Measurements from ENCODE around the gene KDM3B.

- TF ChIP-seq YY1 (IDR thresholded peaks at IDR 0.05; ENCODE audit: low read depth) = no peak
- TF ChIP-seq CTCF (IDR thresholded peaks at IDR 0.05) = no peak
- no peak for TF ChIP-seq JUND (IDR thresholded peaks at IDR 0.05)
- no peak for TF ChIP-seq TAF1 (IDR thresholded peaks at IDR 0.05; ENCODE audit: borderline replicate concordance, low read depth, low read length)
- no peak for TF ChIP-seq TCF12 (IDR thresholded peaks at IDR 0.05)
- no peak for TF ChIP-seq MAX (IDR thresholded peaks at IDR 0.05; ENCODE audit: low read depth)
- no peak for TF ChIP-seq MXI1 (IDR thresholded peaks at IDR 0.05; ENCODE audit: low read depth, low read length)
- TF ChIP-seq USF2 (IDR thresholded peaks at IDR 0.05; ENCODE audit: borderline replicate concordance, low read depth, low read length) = no peak
- TF ChIP-seq EZH2phosphoT487 (IDR thresholded peaks at IDR 0.05; ENCODE audit: borderline replicate concordance, low read depth) = no peak
- TF ChIP-seq CHD2 (IDR thresholded peaks at IDR 0.05; ENCODE audit: low read length, partially characterized antibody) = no peak
- TF ChIP-seq REST (IDR thresholded peaks at IDR 0.05; ENCODE audit: low read depth, low read length) = no peak
- no peak for TF ChIP-seq ZBTB33 (IDR thresholded peaks at IDR 0.05; ENCODE audit: borderline replicate concordance, low read depth)
These were observed 66.0 kb downstream of the KDM3B start for GRCh38 chr5:138418444-138418843.

Data from SK-N-SH (cell line).